GM23338 (cell line): ENCODE data around the gene NUDT9. TPM values are rescaled to one million over a fixed set of nuclear protein-coding genes. Genes with fewer than 3 reads are reported as not detected.
"Not testable (repeated sequence)": the region's sequence is repeated elsewhere in the genome, so short reads cannot be mapped to it uniquely, and the experiment has no call there.

ENCODE experiments used
- ATAC-seq: fragments of 200-7000 bp; cut with Tn5 transposase; 3 replicates; pipeline ENCODE4 v1.9.1; 2020
- DNase-seq: peaks from one replicate; pipeline ENCODE4 v3.0.0-alpha.2; 2015; ENCODE audit warnings: low spot score
- H2AFZ ChIP-seq: fragments of 200-600 bp; sonication (generic); 2 replicates; pipeline ENCODE4 v1.8.0; 2016; ENCODE audit warnings: antibody characterized with exemption, mild to moderate bottlenecking, moderate library complexity
- H3F3A ChIP-seq: fragments of 200-600 bp; sonication (generic); replicated peaks from 2 replicates; pipeline ENCODE4 v1.8.0; 2017; ENCODE audit warnings: antibody characterized with exemption, mixed run types, low read depth
- H3K27ac ChIP-seq: fragments of 200-600 bp; sonication (generic); 2 replicates; pipeline ENCODE4 v1.6.1; 2016; ENCODE audit warnings: low read depth
- H3K27me3 ChIP-seq: fragments of 200-600 bp; sonication (generic); 2 replicates; pipeline ENCODE4 v1.8.0; 2016; ENCODE audit warnings: mild to moderate bottlenecking, mixed run types, moderate library complexity; ENCODE audit not compliant: insufficient read depth
- H3K36me3 ChIP-seq: fragments of 200-600 bp; sonication (generic); 2 replicates; pipeline ENCODE4 v1.8.0; 2016; ENCODE audit warnings: mild to moderate bottlenecking; ENCODE audit not compliant: insufficient read depth
- H3K4me1 ChIP-seq: fragments of 200-600 bp; sonication (generic); 2 replicates; pipeline ENCODE4 v1.8.0; 2016; ENCODE audit warnings: mild to moderate bottlenecking, moderate library complexity; ENCODE audit not compliant: insufficient read depth
- H3K4me2 ChIP-seq: fragments of 200-600 bp; sonication (generic); 2 replicates; pipeline ENCODE4 v1.7.1; 2017; ENCODE audit warnings: mixed run types
- H3K4me3 ChIP-seq: fragments of 200-600 bp; sonication (generic); 2 replicates; pipeline ENCODE4 v1.6.1; 2016; ENCODE audit warnings: mixed run types
- H3K79me2 ChIP-seq: fragments of 200-600 bp; sonication (generic); replicated peaks from 2 replicates; pipeline ENCODE4 v1.8.0; 2017; ENCODE audit warnings: mild to moderate bottlenecking; ENCODE audit not compliant: insufficient read depth
- H3K9me2 ChIP-seq: fragments of 200-600 bp; sonication (generic); 2 replicates; pipeline ENCODE4 v1.8.0; 2017; ENCODE audit not compliant: insufficient read depth
- H4K20me1 ChIP-seq: fragments of 200-600 bp; sonication (generic); replicated peaks from 2 replicates; pipeline ENCODE4 v1.8.0; 2017; ENCODE audit warnings: mild to moderate bottlenecking; ENCODE audit not compliant: insufficient read depth
- H3K27ac Mint-ChIP-seq: 2 replicates; pipeline ENCODE4 v1.8.0; 2020; ENCODE audit warnings: inconsistent platforms, mild to moderate bottlenecking, moderate library complexity, mixed read lengths
- H3K27me3 Mint-ChIP-seq: 3 replicates; pipeline ENCODE4 v1.8.0; 2022; ENCODE audit warnings: low read depth, mild to moderate bottlenecking, moderate library complexity, mixed read lengths, inconsistent platforms; ENCODE audit not compliant: insufficient read depth, poor library complexity
- H3K36me3 Mint-ChIP-seq: 3 replicates; pipeline ENCODE4 v1.8.0; 2021; ENCODE audit warnings: low read depth, mild to moderate bottlenecking, inconsistent platforms, moderate library complexity, mixed read lengths
- H3K4me1 Mint-ChIP-seq: 3 replicates; pipeline ENCODE4 v1.8.0; 2020; ENCODE audit warnings: mild to moderate bottlenecking, inconsistent platforms, mixed read lengths
- H3K4me3 Mint-ChIP-seq: 3 replicates; pipeline ENCODE4 v1.8.0; 2021; ENCODE audit warnings: moderate library complexity, mild to moderate bottlenecking, inconsistent platforms, mixed read lengths
- H3K9me3 Mint-ChIP-seq: 3 replicates; pipeline ENCODE4 v1.8.0; 2020; ENCODE audit warnings: moderate library complexity, mild to moderate bottlenecking, inconsistent platforms, mixed read lengths
- POLR2AphosphoS5 ChIP-seq: IDR thresholded peaks from 2 replicates; pipeline ENCODE4 v1.6.1; 2016; ENCODE audit warnings: antibody characterized with exemption, low read depth
- ZNF331 ChIP-seq: fragments of 250-450 bp; sonication (Bioruptor Pico); IDR thresholded peaks from 2 replicates; pipeline ENCODE4 v1.5.0; 2020; ENCODE audit warnings: low read depth, mild to moderate bottlenecking, moderate library complexity
- ZNF462 ChIP-seq: fragments of 250-450 bp; sonication (Bioruptor Pico); IDR thresholded peaks from 2 replicates; pipeline ENCODE4 v1.5.0; 2020; ENCODE audit warnings: mild to moderate bottlenecking, moderate library complexity
- polyA plus RNA-seq: library from polyadenylated mRNA; unstranded; fragments of >200 nt; fragmentation: Nextera tagmentation; extraction: Ambion mirVana; gene quantifications from 2 replicates; pipeline ENCODE4 v1.2.1, GENCODE V29; 2016
- total RNA-seq: library from RNA; depleted of rRNA; stranded (reverse); fragments of >200 nt; shearing (Covaris generic); gene quantifications from 2 replicates; pipeline ENCODE4 v1.2.3, GENCODE V29; 2014

NUDT9 gene
- total and polyA plus RNA-seq, 2 experiments from 2014 or later: 22.9 to 43.4 TPM

GRCh38 chr4:87382931-87383330 lies 39.4 kb upstream of the NUDT9 start (continued):
- TF ChIP-seq ZNF462 (CRISPR knock-in tag) (no peak), ZNF331 (CRISPR knock-in tag) (no peak)

GRCh38 chr4:87384466-87385132 lies 37.8 kb upstream of the NUDT9 start:
- ATAC-seq, H3K27ac ChIP-seq, H4K20me1 ChIP-seq, H3K27ac Mint-ChIP-seq, H3K36me3 ChIP-seq, H3K4me1 Mint-ChIP-seq, H3K4me3 Mint-ChIP-seq, H3F3A ChIP-seq, H3K27me3 ChIP-seq, H3K27me3 Mint-ChIP-seq, H3K4me1 ChIP-seq, H3K4me2 ChIP-seq, H2AFZ ChIP-seq, H3K9me2 ChIP-seq, H3K4me3 ChIP-seq, DNase-seq: not testable (repeated sequence)
- Mint-ChIP-seq H3K9me3 (peaks cover 14% of the 10 kb centered on the region), H3K36me3 (peaks cover 29% of the 10 kb centered on the region)
- 0 out of 2 replicates have a peak, but pooled peaks cover 15% of the 10 kb centered on the region for H3K79me2 ChIP-seq

GRCh38 chr4:87387237-87387636 lies 35.1 kb upstream of the NUDT9 start:
- Histone ChIP-seq H3F3A (no peaks in the 10 kb centered on the region), H2AFZ (no peak overlapping the region), H3K4me1 (no peaks in the 10 kb centered on the region), H3K4me3 (no peak overlapping the region), H3K4me2 (no peak overlapping the region), H4K20me1 (no peaks in the 10 kb centered on the region), H3K9me2 (peaks cover 4% of the 10 kb centered on the region; the same call in 1 of the 2 replicates), H3K27me3 (no peaks in the 10 kb centered on the region), H3K27ac (no peak overlapping the region), H3K36me3 (no peaks in the 10 kb centered on the region), H3K79me2 (peaks cover 20% of the 10 kb centered on the region; the same call in 1 of the 2 replicates)
- Mint-ChIP-seq H3K9me3 (peaks cover 14% of the 10 kb centered on the region), H3K4me1 (peaks cover 3% of the 10 kb centered on the region; the same call in 1 of the 3 replicates), H3K4me3 (no peak overlapping the region), H3K27ac (no peak overlapping the region), H3K27me3 (peaks cover 2% of the 10 kb centered on the region), H3K36me3 (peaks cover 21% of the 10 kb centered on the region)
- DNase-seq (no peak), ATAC-seq (no peak)
- TF ChIP-seq POLR2AphosphoS5: no peak
